CD4-positive, alpha-beta T cell treated with Interleukin-2 at 100 ng/mL for 4 hours (primary cell): Measurements from ENCODE around the gene SEC24D.

Experiments
- DNase-seq: peaks from one replicate; pipeline ENCODE4 v3.0.0-alpha.2; 2020; ENCODE audit warnings: low spot score

Gene SEC24D

GRCh38 chr4:118718511-118719170 is 117.3 kb downstream of the SEC24D start:
- DNase-seq, result no peak

- no peak for DNase-seq
These were observed 119.6 kb downstream of the SEC24D start for GRCh38 chr4:118716304-118716703.

- no peak for DNase-seq
These were observed 121.2 kb downstream of the SEC24D start for GRCh38 chr4:118714682-118715081.

GRCh38 chr4:118712872-118713271 is 123.1 kb downstream of the SEC24D start:
- no peak for DNase-seq

- no peak for DNase-seq
These were observed 124.9 kb downstream of the SEC24D start for GRCh38 chr4:118711052-118711451.

GRCh38 chr4:118703118-118703517 is 132.8 kb downstream of the SEC24D start:
- no peak for DNase-seq

GRCh38 chr4:118684873-118685811 is 150.8 kb downstream of the SEC24D start, which contains the start of gene METTL14:
METTL14 (plus strand) TSS chr4:118685392; CDS start chr4:118685535, 143 bp downstream.
- DNase-seq, result peak; percentile 90

- DNase-seq, result no peak
These were observed 152.4 kb downstream of the SEC24D start for GRCh38 chr4:118683513-118683912.

GRCh38 chr4:118682928-118683327 is 153.0 kb downstream of the SEC24D start:
- DNase-seq, result no peak

- DNase-seq, result no peak
These were observed 155.1 kb downstream of the SEC24D start for GRCh38 chr4:118680808-118681207.

- DNase-seq, result no peak
These were observed 159.8 kb downstream of the SEC24D start for GRCh38 chr4:118676128-118676527.
